Measurements from ENCODE around the gene ACR. TPM values are rescaled to one million over a fixed set of nuclear protein-coding genes. Genes with fewer than 3 reads are reported as not detected.

Gene ACR
- total RNA-seq, 1 donor from 2014 or later = not detected

DNA sequence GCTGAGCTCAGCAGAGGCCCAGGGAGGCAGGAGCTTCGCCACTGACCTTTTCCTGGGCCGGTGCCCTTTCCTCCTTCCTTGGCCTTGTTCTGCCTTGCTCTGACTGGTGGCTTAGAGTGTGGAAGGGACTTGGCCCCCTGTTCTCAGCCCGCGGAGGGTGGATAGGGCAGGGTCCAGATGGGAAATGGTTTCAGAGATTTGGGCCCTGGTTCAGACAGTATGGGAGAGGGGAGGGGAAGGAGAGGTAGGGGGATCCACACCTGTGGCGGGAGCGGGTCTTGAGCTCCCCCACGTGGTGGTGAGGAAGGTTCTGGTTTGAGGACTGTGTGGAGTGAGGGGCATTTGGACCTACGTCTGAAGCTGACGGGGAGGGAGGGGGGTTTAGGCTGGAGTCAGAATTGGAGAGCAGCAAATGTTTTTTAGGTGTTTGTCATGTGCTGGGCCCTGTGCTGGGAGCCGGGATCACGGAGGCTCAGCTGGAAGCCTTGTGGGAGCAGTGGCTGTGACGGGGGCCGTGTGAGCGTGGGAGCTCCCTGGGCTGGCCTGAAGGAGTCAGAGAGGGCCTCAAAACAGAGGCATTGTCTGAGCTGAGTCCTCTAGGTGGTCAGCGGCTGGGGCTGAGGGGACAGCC lies 38.1 kb upstream of the ACR start:
- TF ChIP-seq, protein P1, sequence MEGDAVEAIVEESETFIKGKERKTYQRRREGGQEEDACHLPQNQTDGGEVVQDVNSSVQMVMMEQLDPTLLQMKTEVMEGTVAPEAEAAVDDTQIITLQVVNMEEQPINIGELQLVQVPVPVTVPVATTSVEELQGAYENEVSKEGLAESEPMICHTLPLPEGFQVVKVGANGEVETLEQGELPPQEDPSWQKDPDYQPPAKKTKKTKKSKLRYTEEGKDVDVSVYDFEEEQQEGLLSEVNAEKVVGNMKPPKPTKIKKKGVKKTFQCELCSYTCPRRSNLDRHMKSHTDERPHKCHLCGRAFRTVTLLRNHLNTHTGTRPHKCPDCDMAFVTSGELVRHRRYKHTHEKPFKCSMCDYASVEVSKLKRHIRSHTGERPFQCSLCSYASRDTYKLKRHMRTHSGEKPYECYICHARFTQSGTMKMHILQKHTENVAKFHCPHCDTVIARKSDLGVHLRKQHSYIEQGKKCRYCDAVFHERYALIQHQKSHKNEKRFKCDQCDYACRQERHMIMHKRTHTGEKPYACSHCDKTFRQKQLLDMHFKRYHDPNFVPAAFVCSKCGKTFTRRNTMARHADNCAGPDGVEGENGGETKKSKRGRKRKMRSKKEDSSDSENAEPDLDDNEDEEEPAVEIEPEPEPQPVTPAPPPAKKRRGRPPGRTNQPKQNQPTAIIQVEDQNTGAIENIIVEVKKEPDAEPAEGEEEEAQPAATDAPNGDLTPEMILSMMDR (conservative IDR thresholded peaks at IDR 0.05; ENCODE audit: low read depth, low read length) = peak; percentile 47
- no peak for DNase-seq (ENCODE audit: low read depth)
- H3K4me3 ChIP-seq (ENCODE audit: low read depth, low read length) = no peak overlapping the region

- peak; percentile 13 for DNase-seq (ENCODE audit: low read depth)
- H3K4me3 ChIP-seq (ENCODE audit: low read depth, low read length) = no peak overlapping the region
- TF ChIP-seq, protein P1 (conservative IDR thresholded peaks at IDR 0.05; ENCODE audit: low read depth, low read length) = no peak
These were observed 37.5 kb upstream of the ACR start for GRCh38 chr22:50700387-50701075.

DNA sequence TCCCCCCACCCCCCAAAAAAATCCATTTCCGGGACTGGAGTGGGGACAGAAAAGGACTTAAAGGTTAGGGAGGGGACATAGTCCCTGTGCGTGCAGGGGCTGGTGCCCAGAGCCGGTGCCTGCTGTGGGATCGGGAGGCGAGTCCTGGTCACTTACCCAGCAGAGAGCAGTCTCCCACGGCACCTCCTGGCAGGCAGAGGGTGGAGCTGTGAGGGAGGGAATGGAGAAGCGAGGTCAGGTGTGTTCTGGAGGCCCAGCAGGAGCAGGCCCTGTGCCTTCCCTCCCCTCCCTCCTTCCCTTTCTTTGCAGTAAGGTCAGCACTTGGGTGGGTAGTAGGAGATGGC lies 37.0 kb upstream of the ACR start:
- DNase-seq (ENCODE audit: low read depth) = no peak
- TF ChIP-seq, protein P1 (conservative IDR thresholded peaks at IDR 0.05; ENCODE audit: low read depth, low read length) = no peak
- H3K4me3 ChIP-seq (ENCODE audit: low read depth, low read length) = no peak overlapping the region

DNA sequence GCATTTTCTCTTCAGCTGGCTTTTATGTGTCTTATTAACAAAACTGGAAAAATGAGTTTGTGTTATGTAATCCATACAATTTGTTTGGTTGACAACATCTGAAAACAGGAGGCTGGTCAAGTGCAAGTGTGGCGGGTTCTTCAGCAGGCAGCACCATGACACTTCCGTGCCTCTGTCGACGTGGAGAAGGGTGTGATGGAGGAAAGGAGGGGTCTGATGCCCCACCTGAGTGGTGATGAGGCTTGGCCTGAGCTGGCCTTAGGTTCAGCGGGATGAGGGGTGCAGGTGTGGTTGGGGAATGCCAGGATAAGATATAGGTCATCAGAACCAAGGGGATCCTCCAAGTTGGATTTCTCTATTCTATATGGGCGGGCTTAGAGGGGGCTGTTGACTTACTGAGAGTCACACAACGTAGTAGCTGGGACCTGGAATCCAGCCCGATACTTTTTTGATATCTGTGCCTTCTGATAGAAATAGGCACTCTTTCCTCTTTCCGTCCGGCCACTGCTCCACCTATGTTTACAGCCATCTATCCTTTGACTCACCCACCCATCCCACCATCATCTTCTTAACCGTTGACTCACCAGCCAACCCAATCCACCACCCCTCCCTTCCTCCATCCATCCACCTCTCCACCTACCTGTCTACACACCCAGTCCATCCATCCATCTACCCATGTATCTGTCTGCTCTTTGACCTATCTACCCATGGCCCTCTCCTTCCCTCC lies 36.4 kb upstream of the ACR start:
- TF ChIP-seq, protein P1 (conservative IDR thresholded peaks at IDR 0.05; ENCODE audit: low read depth, low read length) = no peak
- no peak overlapping the region for H3K4me3 ChIP-seq (ENCODE audit: low read depth, low read length)
- no peak for DNase-seq (ENCODE audit: low read depth)

DNA sequence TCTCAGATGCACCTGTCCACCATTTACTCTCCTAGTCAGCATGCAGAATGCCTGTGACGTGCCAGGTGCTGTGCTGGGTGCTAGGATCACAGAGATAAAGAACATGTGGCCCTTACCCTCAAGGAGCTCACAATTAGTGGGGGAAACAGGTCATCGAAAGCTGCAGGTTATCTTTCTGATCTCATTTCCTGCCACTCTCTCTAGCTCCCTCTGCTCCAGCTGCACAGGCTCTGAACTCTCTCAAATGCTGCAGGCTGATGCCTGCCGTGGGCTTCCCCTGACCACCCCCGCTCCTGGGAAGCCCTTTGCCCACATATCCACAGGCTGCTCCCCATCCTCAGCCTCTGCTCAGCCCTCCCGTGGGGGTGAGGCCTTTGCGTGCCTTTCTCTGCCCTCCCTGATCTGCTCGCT lies 35.7 kb upstream of the ACR start:
- H3K4me3 ChIP-seq (ENCODE audit: low read depth, low read length) = no peak overlapping the region
- no peak for DNase-seq (ENCODE audit: low read depth)
- TF ChIP-seq, protein P1 (conservative IDR thresholded peaks at IDR 0.05; ENCODE audit: low read depth, low read length) = no peak

- TF ChIP-seq, protein P1 (conservative IDR thresholded peaks at IDR 0.05; ENCODE audit: low read depth, low read length) = no peak
- DNase-seq (ENCODE audit: low read depth) = no peak
- no peak overlapping the region for H3K4me3 ChIP-seq (ENCODE audit: low read depth, low read length)
These were observed 34.9 kb upstream of the ACR start for GRCh38 chr22:50702821-50703725.

All from epithelial cell of proximal tubule (primary cell).